Dermis microvascular lymphatic vessel endothelial cell (primary cell): ENCODE measurements around the gene RBM6. TPM values are rescaled to one million over a fixed set of nuclear protein-coding genes. Genes with fewer than 3 reads are reported as not detected.
"Not testable (repeated sequence)": the region's sequence is repeated elsewhere in the genome, so short reads cannot be mapped to it uniquely, and the experiment has no call there.

Experiments used
- DNase-seq, 2 donors: peaks; one replicate each; pipeline versions ENCODE4 v3.0.0 to v3.0.0-alpha.2; 2010; ENCODE audit warnings: low read depth in 2 of 2
- total RNA-seq: library from RNA; depleted of rRNA; stranded (reverse); fragments of >200 nt; gene quantifications from 2 replicates; pipeline ENCODE4 v1.2.1, GENCODE V29; 2014

Gene RBM6
- total RNA-seq, 1 donor from 2014 or later = 21.4 TPM

GRCh38 chr3:49912881-49913281 is 27.1 kb upstream of the RBM6 start:
- no peak for DNase-seq

GRCh38 chr3:49914906-49915305 is 25.0 kb upstream of the RBM6 start:
- no peak for DNase-seq

GRCh38 chr3:49916686-49917085 is 23.3 kb upstream of the RBM6 start:
- no peak for DNase-seq

GRCh38 chr3:49917806-49918590 is 22.0 kb upstream of the RBM6 start:
- DNase-seq = not testable (repeated sequence)

- peak in 1 of 2 donors; percentile 53 for DNase-seq
These were observed 15.3 kb upstream of the RBM6 start for GRCh38 chr3:49924683-49925082.

- DNase-seq = no peak
These were observed 14.5 kb upstream of the RBM6 start for GRCh38 chr3:49925485-49925884.

GRCh38 chr3:49926117-49926728 is 13.7 kb upstream of the RBM6 start:
- no peak for DNase-seq

GRCh38 chr3:49927798-49928197 is 12.2 kb upstream of the RBM6 start:
- DNase-seq = no peak

GRCh38 chr3:49928481-49929017 is 11.4 kb upstream of the RBM6 start:
- DNase-seq = no peak

GRCh38 chr3:49929291-49930167 is 10.4 kb upstream of the RBM6 start, which contains the start of gene MON1A:
TSS of gene MON1A (minus strand) at chr3:49929811. CDS start at chr3:49913346, 16,465 bp downstream.
- peak; percentile 52 to 88 for DNase-seq

GRCh38 chr3:49930168-49930690 is 9.7 kb upstream of the RBM6 start:
- DNase-seq = no peak

GRCh38 chr3:49930922-49931321 is 9.0 kb upstream of the RBM6 start:
- no peak for DNase-seq

GRCh38 chr3:49932281-49932680 is 7.7 kb upstream of the RBM6 start:
- not testable (repeated sequence) for DNase-seq

- no peak for DNase-seq
These were observed 2.9 kb upstream of the RBM6 start for GRCh38 chr3:49937090-49937489.

- no peak for DNase-seq
These were observed 808 bp downstream of the RBM6 start for GRCh38 chr3:49940667-49941249.

- no peak for DNase-seq
These were observed 2.7 kb downstream of the RBM6 start for GRCh38 chr3:49942651-49943050.

- DNase-seq = no peak
These were observed 13.0 kb downstream of the RBM6 start for GRCh38 chr3:49952924-49953323.

- no peak for DNase-seq
These were observed 15.7 kb downstream of the RBM6 start for GRCh38 chr3:49955636-49956035.

GRCh38 chr3:49966233-49966942 is 26.4 kb downstream of the RBM6 start:
- DNase-seq = no peak

- no peak for DNase-seq
These were observed 27.3 kb downstream of the RBM6 start for GRCh38 chr3:49967291-49967690.
